HG02763 (cell line): ENCODE data around the gene CCDC85C.

Source experiments
- ATAC-seq: cut with Tn5 transposase; IDR thresholded peaks from one replicate; pipeline ENCODE4 v1.9.1; 2021; ENCODE audit warnings: mild to moderate bottlenecking, moderate library complexity; ENCODE audit not compliant: unreplicated experiment

CCDC85C gene

DNA sequence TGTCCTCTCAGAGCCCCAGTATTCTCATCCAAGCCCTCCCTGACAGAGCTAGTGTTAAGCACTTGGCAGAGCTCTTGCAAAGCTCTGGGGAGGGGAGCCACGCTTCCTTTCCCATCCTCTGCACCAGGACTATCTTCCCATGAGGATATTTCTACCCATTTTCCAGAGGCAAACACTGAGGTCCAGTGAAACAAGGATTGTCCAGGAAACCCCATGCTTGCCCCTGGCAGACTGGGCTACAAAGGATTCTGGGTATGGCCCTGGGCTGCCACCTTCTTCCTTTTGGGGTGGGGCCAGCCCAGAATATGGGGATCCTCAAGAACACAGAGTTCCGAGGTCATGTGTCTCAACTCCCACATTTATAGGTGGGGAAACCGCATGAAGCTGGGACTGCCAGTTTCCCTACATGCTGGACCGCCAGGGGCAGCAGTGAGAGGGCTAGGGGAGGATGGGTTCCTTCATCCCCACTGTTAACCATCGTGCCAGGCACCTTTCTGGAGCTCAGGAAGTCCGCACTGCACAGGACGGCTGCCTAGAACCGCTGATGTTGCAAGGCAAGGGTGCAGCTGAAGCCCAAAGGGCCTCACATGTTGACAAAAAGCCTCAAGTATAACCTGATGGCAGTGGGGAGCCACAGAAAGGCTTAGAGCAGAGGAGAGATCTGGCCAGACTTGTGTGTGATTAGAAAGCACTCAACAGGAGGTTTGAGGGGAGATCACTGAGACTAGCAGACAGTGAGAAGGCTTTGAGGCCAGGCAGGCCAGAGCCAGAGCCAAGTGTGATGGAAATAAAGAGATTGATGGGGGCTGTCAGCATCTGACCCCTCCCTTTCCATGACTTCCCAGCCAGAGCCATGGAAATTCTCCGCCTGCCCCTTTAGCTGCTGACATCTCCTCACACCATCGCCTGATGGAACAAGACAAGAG lies 5.5 kb upstream of the CCDC85C start:
- no peak for ATAC-seq

DNA sequence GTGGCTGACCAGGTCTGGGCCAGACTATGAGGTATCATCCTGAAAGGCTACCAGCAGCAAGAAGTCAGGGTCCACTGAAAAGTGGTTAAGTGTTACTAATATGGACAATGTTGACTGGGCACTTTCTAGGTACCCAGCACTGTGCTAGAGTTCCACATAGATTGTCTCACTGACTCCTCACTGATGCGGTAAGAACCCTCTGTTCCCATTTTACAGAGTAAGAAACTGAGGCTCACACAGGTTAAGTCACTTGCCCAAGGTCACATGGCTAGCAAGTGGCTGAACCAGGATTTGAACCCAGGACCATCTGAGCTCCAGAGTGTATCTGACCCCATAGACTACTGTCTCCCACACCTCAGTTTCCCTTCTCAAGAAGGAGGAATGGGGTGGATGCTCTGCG lies 4.6 kb upstream of the CCDC85C start:
- ATAC-seq: no peak

DNA sequence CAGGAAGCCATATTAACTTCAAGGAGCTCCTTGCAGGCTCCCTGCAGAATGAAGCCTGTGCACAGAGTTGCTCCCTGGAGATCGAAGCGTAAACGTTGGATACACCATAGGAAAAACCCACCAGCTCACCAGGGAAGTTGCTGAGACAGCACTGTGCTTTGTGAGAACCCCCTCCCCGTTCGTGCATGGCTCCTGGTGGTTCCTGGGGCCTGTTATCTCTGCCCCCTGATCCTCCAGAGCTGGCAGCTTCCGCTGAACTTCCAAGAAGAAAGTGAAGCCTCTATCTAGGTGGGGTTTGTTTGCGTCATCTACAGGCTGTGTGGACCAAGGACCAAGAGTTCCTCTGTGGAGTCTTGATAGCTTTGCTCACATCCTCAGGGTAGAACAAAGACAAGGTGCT lies 2.4 kb upstream of the CCDC85C start:
- no peak for ATAC-seq

DNA sequence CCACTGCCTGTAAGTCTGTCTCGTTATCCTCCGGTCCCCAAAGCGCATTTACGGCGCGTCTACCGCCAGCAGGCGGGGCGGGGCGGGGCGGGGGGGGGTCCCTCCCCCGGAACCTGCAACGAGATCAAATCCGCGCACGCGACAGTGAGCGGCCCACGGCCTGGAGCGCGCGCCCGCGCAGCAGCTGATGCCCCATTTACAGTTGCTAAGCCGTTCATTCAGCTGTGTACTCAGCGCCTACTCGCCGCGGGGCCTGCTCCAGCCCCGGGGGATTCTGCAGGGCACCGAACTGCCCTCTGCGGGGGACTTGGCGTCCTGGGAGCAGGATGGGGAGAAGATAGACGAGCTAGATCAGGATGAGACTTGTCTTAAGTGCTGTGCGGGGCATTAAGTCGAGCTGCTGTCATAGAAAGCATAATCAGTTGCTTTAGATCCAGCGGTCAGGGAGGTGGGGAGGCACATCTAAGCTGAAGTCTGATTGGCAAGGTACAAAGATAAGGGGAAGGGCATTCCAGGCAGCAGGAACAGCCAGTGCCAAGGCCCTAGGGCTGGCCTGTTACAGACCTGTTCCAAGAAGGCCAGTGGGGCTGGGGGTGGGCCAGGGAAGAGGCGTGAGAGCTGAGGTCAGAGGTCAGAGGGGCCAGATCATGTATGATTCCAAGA lies 1.4 kb upstream of the CCDC85C start:
- no peak for ATAC-seq

DNA sequence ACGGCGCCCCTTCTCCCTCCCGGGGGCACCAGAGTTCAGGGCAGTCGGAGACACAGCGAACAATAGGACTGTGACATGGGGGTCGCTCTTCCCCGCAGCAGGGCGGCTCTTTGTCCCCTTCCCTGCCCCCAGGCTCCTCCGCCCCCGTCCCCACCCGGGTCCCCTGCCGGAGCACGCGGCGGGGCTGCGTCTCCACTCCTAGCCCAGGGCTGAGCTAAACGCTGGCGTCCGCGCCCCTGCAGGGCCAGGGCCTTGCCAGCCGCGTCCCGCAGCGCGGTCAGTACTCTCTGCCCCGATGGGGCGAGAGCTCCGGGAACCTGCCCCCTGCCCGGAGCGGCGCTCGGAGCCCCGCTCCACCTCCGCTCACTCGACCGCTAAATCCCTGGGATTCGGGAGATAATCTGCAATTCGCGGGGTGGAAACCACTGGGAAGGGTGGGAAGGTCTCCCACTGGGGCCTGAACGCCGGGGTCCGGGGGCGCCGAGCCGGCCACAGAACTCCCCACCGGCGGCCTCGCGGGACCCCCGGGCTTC lies 825 bp upstream of the CCDC85C start:
- peak; percentile 17 for ATAC-seq

DNA sequence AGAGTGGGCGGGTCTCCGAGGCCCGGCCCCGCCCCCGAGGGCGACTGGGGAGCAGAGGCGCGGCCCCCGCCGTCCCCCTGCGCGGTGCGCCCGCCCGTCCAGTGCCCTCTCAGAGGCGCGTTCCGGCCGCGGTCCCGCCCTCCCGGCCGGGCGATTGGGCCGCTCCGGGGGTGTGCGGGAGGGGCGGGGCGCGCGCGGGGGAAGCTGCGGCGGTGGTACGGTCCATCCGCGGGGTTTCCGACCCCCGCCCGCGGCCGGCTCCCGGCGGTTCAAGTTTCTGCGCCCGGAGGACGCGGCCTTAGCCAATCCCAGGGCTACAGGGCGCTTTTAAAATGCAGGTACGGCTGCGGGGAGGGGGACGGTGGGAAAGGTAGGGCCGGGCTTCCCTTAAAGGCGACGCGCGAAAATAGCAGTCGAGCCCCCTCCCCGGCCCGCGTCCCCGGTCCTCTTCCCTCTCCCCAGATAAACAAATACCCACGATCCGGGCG lies 315 bp upstream of the CCDC85C start:
- peak; percentile 86 for ATAC-seq

DNA sequence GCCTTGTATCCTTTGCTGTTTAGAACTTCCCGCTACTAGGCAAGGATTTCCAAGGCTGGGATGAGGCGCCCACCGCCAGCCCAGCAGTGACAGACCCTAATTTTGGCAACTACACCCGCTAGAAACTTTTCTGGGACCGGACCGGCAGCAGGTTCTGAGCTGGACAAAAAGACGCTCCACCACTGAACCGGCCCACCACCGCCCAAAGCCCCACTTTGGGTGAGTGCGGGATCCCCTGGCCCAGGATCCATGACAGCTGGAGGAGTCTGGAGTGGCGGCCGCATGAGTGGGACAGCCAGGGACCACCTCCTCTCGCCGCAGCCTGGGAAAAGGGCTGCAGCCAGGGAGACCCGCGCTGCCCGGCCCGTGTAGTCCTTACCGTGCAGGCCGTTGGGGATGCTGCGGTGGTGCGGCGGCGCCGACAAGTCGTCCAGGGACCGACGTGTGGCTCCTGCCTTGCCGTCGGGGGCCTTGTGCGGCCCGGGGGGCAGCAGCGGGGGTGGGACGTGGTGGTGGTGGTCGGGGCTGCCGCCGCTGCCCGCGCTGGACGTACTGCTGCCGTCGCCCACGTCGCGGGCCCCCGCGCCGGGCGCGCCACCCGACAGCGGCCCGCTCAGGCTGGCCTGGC lies 1.1 kb downstream of the CCDC85C start:
- ATAC-seq: no peak

DNA sequence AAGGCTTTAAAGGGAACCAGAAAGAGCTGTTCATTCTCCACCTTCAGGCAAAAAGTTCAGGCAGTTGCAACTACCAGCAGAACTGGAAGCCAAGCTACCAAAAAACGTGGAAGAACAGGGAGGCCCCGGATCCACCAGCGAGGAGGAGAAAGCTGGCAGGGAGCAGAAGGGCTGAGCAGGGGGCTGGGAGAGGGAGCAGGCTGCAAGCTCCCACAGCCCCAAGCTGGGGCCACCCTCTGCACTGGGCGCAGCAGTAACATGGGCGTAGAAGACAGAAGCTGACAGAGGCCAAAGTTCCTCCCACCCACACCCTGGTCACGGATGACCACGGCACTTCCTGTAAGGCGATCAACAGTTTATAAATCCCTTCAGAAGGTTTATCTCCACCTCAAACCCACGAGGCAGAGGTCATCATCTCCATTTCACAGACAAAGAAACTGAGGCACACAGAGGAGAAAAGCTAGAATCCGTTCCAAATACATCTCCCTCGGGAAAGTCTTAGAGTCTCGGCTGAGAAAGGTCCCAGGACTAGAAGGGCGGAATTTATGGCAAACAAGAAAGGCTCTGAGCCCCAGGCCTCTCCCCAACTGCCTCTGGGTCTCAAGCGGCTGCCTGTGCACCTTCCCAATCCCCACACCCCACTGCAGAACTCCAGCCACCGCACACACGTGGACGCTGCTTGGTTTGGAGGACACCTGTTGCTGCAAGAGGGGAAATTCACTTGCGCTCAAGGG lies 1.8 kb downstream of the CCDC85C start:
- no peak for ATAC-seq

DNA sequence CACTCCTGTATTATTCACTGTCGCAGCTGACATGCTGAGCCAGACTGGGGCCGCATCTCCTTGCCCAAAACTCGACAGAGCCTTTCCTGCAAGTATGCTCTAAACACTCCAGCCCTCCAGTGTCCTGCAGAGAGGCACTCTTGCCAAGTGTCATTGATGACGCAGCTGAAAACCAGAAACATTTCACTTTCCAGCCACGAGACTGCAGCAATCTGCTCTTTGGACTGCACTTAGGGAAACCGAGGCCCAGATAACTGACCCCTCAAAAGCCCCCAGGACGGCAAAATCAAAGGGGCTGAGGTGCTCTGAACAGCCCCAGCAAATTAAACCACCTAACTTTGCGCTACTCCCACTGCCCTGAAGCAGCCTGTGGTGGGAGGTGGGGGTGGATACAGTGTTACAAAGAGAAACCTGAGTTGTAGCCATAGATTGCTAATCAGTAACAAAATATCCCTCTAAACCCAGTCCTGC lies 2.6 kb downstream of the CCDC85C start:
- ATAC-seq: no peak

DNA sequence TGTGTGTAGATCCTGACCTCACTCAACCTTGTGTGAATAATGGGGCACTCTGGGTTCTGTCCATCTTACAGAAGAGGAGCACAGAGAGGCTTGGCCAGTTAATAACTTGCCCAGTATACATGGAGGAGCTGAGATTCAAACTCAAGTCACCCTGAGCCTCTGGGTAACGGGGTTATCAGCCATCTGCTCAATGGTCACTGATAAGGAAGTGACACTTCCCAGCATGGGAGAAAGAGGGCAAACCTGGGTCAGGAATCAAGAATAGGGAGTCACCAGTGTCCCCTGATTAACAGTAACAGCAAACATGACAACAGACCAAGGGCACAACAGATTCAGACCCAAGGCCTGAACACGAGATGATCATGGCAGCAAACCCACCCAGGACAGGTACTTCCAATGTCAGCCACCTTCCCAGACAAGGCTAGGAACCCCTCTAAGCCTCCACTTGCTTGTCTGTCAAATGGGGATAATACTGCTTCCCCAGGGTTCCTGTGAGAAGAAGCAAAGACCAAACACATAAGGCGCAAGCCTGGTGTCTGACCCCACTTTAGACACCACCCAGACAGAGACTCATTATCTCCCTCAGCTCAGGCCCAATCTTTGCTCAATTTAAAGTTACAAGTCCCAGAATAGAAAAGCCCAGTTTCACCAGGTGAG lies 3.6 kb downstream of the CCDC85C start:
- no peak for ATAC-seq

DNA sequence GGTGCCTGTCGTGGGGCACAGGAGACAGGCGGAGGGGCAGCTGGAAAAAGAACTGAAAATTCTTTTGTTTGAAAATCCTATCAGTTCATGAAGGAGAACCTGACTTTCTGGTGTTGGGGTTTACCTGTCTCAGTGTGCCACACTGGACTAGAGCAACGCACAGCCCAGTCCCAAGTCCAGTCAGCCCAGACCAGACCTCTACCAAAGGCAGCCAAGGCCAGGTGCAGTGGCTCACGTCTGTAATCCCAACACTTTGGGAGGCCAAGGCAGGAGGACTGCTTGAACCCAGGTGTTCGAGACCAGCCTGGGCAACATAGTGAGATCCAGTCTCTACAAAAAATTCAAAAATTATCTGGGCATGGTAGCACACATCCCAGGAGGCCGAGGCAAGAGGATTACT lies 4.6 kb downstream of the CCDC85C start:
- ATAC-seq: no peak

DNA sequence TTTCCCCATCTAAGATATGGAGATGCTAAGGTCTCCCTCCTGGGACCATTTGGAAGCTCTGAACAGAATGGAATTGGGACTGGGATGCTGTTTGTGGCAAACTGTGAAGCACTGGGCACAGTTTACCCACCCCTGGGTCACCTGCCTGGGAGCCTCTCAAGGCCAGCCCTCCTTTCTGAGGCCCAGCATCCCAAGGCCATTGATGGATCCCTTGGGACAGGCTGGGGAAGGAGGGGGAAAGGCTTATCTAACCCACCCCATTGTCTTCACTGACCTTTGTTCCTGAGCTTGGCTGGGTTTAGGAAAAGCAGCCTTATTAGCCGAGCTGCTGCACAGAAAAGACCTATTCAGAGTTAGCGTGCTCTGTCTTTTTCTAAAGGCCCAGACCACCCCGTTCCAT lies 5.2 kb downstream of the CCDC85C start:
- ATAC-seq: no peak

DNA sequence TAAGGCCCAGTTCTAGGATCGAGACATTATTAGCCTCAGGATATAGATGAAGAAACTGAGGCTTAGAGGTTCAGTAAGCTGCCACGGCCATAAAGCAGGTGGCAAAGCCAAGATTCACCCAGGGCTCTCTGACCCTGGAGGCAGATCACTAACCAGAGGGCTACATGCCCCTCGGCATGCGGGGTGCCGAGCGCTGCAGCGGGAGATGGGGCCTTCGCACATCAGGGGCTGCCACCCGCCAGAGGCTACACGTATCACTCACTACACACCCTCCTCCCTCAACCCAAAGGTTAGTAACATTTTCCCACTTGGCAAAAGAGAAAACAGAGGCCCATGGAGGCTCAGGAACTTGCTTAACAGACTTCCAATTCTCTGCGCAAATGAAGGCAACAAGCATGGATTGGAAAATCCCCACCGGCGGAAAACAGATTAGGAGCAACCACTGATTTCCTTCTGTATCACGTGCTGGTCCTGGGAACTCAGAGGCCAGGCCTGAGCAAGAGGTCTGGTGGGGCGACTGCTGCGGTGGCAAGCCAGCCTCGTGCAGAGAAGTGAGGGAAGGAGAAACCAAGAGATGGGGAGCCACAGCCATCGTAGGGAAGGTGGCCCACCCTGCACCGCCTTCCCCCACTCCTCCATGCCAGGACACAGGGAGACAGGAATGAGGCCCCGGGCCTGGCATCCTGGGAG lies 6.0 kb downstream of the CCDC85C start:
- ATAC-seq: no peak

DNA sequence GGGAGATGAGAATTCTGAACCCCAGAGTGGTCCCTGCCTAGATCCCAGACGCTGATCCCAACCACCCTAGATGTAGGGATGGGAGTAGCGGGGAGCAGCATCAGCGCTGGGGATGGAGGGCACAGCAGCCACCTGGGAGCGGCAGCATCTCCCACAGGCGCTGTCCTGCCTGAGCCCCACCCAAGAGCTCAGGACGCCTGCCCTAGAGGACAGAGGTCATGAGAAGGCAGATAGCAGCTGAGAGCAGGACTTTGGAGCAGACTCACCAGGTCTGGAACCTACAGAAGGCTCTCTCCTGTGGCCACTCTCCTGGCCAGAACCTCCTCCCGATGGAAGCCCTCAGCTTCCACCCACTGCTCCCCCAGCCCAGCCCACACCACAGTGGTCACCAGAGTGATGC lies 7.2 kb downstream of the CCDC85C start:
- ATAC-seq: no peak

DNA sequence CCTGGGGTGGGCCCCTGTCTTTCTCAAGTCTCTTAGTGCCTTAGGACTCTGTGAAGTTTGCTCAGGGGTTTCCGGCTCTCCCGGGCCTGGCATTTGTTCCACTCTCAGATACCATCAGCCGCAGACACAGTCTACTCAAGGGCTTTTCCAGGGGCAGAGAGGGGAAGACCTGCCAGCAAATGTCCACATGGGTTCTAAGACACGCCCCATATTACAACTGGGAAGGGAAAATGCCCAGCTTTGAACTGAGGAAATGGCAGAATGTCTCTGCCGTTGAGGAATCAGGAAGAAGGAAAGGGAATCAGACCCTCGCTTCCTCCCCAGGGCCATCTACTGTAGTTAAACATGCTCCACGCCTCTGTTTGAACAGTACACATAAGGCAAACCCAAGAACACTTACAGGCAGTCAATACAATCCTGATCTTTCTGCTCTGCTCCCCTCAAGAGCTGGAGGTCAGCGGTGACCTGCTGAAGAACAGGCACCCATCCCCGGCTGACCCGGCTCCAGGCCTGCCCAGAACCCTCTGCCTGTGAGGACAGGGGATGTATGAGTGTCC lies 7.9 kb downstream of the CCDC85C start:
- no peak for ATAC-seq

DNA sequence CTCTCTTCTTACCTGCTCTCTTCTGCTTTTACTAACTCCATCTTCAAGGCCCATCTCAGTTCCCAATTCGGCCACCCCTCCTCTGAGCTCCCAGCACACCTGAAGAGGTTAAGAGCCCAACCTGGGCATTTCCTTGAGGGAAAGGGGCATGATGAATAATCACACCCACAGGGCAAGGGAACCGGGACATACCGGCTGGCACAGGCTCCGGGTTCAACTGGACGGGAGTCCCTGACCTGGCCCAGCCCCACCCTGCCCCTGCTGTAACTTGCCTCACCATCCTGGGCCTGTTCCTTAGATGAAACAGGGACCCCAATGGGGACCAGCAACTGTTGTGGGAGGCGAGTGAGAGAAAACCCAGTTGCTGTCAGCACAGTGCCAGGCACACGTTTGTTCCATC lies 8.5 kb downstream of the CCDC85C start:
- ATAC-seq: no peak

DNA sequence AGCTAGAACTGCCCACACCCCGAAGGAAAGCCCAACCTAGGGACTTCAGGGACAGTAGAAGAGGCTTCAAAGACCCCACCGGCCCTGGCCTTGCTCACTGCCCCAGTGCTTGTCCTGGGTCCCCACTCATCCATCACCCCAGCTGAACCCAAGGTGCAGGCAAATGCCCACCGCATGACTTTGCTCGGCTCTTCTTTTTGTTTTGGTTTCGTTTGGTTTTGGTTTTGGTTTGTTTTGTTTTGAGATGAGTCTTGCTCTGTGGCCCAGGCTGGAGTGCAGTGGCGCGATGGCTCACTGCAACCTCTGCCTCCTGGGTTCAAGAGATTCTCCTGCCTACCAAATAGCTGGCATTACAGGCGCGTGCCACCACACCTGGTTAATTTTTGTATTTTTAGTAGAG lies 9.0 kb downstream of the CCDC85C start:
- ATAC-seq: peak; percentile 85

DNA sequence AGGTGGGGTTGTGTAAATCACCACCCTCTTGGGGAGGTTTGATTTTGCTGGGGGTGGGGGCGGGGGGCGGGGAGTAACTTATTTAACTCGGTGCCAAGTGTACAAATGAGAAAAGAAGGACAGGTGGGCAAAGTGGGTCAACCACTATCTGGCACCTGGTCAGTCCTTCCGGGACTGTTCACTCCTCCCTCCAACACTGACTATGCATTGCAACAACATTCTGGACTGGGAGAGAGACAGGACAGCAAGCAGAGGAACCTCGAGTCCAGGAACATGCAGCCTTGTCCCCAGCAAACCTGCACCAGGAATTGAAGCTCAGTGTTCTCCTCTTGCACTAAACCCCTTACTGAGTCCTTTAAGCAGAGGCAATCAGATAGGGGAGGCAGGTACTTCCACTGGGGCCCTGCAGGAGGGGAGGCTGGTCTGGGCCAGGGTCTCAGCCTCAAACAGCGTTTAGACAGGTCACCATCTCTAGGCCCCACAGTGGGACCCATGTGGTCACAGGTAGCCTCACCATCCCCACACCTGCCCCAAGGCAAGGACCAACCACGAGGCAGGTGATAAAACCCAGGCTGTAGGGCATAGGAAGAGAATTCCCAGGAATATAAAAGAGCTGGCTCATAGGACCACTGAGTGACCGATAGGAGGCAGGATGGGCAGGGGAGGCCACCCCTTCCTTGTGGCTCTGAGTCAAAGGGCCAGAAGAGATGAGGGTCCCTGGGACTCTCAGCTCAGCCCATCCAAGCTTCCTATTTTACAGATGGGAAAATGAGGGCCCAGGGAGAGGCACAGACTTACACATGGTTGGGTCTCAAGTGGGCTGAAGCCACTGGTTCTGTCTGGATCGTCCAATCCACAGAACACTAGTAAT lies 9.8 kb downstream of the CCDC85C start:
- ATAC-seq: no peak
